WI38 (cell line): ENCODE measurements around the gene FMN2.

Experiments
- H3K4me3 ChIP-seq: 2 replicates; pipeline ENCODE4 v1.5.1; 2011; ENCODE audit warnings: low read depth, mild to moderate bottlenecking, control low read depth, low read length
- CTCF ChIP-seq: IDR thresholded peaks from 2 replicates; pipeline ENCODE4 v1.5.1; 2012; ENCODE audit warnings: low read depth, mild to moderate bottlenecking, control low read depth, low read length

The FMN2 gene

GRCh38 chr1:240500647-240501046, 409.0 kb downstream of the FMN2 start:
- H3K4me3 ChIP-seq = no peak overlapping the region
- no peak for TF ChIP-seq CTCF

DNA sequence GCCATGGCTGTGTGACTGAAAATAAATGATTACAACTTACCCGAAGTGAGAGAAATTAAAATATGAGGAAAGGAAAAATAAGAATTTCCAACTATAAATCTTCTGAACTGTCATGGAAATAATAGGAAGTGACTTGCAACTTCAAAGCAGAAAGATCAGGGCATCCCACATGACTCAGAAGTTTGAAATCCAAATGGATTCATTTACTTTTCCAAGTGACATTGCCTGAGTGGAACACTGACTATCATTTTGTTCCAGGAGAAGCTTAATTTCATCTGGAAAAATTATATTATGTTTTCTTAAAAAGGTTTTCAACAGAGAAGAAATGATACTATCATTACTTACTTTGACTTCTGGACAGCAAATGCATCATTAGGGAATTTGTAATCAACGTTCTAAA, 409.4 kb downstream of the FMN2 start:
- TF ChIP-seq CTCF = no peak

GRCh38 chr1:240503036-240503435, 411.4 kb downstream of the FMN2 start:
- H3K4me3 ChIP-seq = no peak overlapping the region
- no peak for TF ChIP-seq CTCF

More for the DNA sequence above, 409.4 kb downstream of the FMN2 start:
- H3K4me3 ChIP-seq = no peak overlapping the region

DNA sequence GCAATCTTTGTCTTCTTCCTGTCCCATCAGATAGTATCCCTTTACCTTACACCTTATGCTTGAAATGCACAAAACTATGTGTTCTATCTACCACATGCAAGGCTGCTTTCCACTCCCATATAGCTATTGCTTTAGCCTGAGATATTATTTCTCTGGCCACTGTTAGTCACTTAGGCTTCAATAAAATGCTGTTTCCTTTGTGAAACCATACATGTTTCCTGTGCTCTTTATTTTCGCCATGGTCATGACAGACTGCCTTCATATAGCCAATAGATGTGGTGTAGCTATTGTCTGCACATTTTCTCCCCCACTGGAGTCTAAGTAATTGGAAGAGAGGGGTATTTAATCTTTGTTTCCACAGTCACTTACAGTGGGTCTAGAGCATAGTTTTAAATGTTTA, 411.9 kb downstream of the FMN2 start:
- no peak for TF ChIP-seq CTCF
- H3K4me3 ChIP-seq = no peak overlapping the region

DNA sequence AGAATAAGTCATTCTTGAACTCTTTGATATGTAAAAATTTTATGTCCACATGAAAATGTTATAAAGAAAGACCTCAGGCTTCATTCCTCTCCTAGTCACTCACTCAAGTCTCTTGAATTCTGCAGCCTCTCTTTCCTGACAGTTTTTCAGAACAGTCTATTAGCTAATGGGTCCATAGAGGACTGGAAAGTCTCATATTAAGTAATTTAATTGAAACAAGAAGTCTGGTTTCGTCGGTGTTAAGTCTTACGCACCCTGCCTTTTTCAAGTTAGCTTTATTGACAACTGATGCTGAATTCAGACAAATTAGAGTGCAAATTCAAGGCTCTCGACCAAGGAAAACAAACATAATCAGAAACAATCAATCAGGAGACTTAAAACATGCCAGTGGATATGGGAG, 414.5 kb downstream of the FMN2 start:
- H3K4me3 ChIP-seq = no peak overlapping the region
- TF ChIP-seq CTCF = no peak

DNA sequence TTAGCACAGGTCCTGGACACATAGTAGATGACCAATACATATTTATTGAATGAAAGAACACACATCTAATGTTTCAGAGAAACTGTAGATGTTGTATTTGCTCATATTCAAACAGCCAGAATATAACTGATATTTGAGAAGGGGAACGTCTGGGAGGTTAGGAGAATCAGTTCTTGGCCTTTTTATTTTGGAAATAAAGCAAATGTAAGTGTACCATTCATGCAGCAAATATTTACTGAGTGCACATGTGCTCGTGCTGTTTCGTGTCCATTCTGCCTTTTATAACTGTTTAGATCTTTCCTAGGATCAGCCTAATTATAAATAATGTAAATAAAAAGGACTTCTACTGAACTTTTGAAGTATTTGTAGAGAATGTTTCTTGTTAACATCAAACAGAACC, 416.5 kb downstream of the FMN2 start:
- no peak overlapping the region for H3K4me3 ChIP-seq
- TF ChIP-seq CTCF = no peak

GRCh38 chr1:240508950-240509349, 417.3 kb downstream of the FMN2 start:
- TF ChIP-seq CTCF = no peak
- no peak overlapping the region for H3K4me3 ChIP-seq

GRCh38 chr1:240511789-240512188, 420.1 kb downstream of the FMN2 start:
- TF ChIP-seq CTCF = no peak
- H3K4me3 ChIP-seq = no peak overlapping the region
